IMR-90 (cell line): Measurements from ENCODE around the gene BCL2L11. TPM values are rescaled to one million over a fixed set of nuclear protein-coding genes. Genes with fewer than 3 reads are reported as not detected.

ENCODE experiments used
- ATAC-seq: fragments of 200-7000 bp; cut with Tn5 transposase; 2 replicates; pipeline ENCODE4 v1.9.1; 2020; ENCODE audit warnings: low read depth, mild to moderate bottlenecking, moderate library complexity
- BruUV-seq: library from RNA; stranded (reverse); fragments of 400-500 nt; replicated peaks from 2 replicates; lab custom pipeline; 2021; lab: Mats Ljungman, UMichigan
- CTCF ChIA-PET: fragments of 300-600 bp; formaldehyde crosslinking; extraction: SDS; loops from one replicate; lab custom pipeline; 2021; ENCODE audit warnings: antibody characterized with exemption; lab: Yijun Ruan, JAX
- POLR2A ChIA-PET: fragments of 300-600 bp; sonication (Branson Sonifier 250); formaldehyde crosslinking; loops from one replicate; lab custom pipeline; 2022; ENCODE audit warnings: antibody characterized with exemption; ENCODE audit not compliant: unreplicated experiment; lab: Charles Lee
- DNase-seq: peaks from one replicate; pipeline ENCODE4 v3.0.0; 2013
- H2AFZ ChIP-seq: replicated peaks from 2 replicates; pipeline ENCODE3; 2013; ENCODE audit warnings: low read length, mild to moderate bottlenecking; ENCODE audit not compliant: poor library complexity
- H2AK5ac ChIP-seq: 2 replicates; pipeline ENCODE4 v1.6.1; 2013; ENCODE audit warnings: low read depth, low read length, inconsistent platforms
- H2AK9ac ChIP-seq: replicated peaks from 2 replicates; pipeline ENCODE3; 2013; ENCODE audit warnings: mild to moderate bottlenecking, low read depth, low read length, moderate library complexity; ENCODE audit not compliant: poor library complexity
- H2BK120ac ChIP-seq: 2 replicates; pipeline ENCODE4 v1.6.1; 2013; ENCODE audit warnings: low read depth, low read length, inconsistent platforms
- H2BK15ac ChIP-seq: 3 replicates; pipeline ENCODE4 v1.6.1; 2013; ENCODE audit warnings: low read depth, low read length, inconsistent platforms
- H2BK20ac ChIP-seq: 2 replicates; pipeline ENCODE4 v1.6.1; 2013; ENCODE audit warnings: low read depth, mild to moderate bottlenecking, inconsistent platforms, low read length, moderate library complexity
- H2BK5ac ChIP-seq: 2 replicates; pipeline ENCODE4 v1.6.1; 2013; ENCODE audit warnings: mild to moderate bottlenecking, low read depth, low read length, inconsistent platforms; ENCODE audit not compliant: poor library complexity, severe bottlenecking
- H3K14ac ChIP-seq: replicated peaks from 2 replicates; pipeline ENCODE4 v1.6.1; 2013; ENCODE audit warnings: low read depth, low read length, inconsistent platforms
- H3K18ac ChIP-seq: 2 replicates; pipeline ENCODE4 v1.6.1; 2013; ENCODE audit warnings: low read depth, low read length, control low read depth
- H3K23ac ChIP-seq: 2 replicates; pipeline ENCODE4 v1.6.1; 2013; ENCODE audit warnings: low read depth, low read length, inconsistent platforms
- H3K27ac ChIP-seq: 2 replicates; pipeline ENCODE4 v1.5.1; 2013; ENCODE audit warnings: mild to moderate bottlenecking, control low read depth, low read length; ENCODE audit not compliant: insufficient read depth
- H3K27me3 ChIP-seq: 2 replicates; pipeline ENCODE4 v1.6.1; 2013; ENCODE audit warnings: low read length; ENCODE audit not compliant: control insufficient read depth, insufficient read depth
- H3K36me3 ChIP-seq: 2 replicates; pipeline ENCODE4 v1.6.1; 2013; ENCODE audit warnings: low read length, mixed read lengths; ENCODE audit not compliant: control insufficient read depth, insufficient read depth
- H3K4ac ChIP-seq: 2 replicates; pipeline ENCODE4 v1.6.1; 2013; ENCODE audit warnings: low read depth, low read length, inconsistent platforms
- H3K4me1 ChIP-seq: 2 replicates; pipeline ENCODE4 v1.6.1; 2013; ENCODE audit warnings: low read length, mixed read lengths; ENCODE audit not compliant: control insufficient read depth, insufficient read depth
- H3K4me2 ChIP-seq: 2 replicates; pipeline ENCODE4 v1.6.1; 2013; ENCODE audit warnings: low read depth, mild to moderate bottlenecking, control low read depth, low read length, moderate library complexity
- H3K4me3 ChIP-seq: 2 replicates; pipeline ENCODE4 v1.5.1; 2013; ENCODE audit warnings: low read depth, mild to moderate bottlenecking, control low read depth, low read length, moderate library complexity; ENCODE audit not compliant: insufficient read depth
- H3K56ac ChIP-seq: 2 replicates; pipeline ENCODE4 v1.6.1; 2013; ENCODE audit warnings: low read length, inconsistent platforms; ENCODE audit not compliant: insufficient read depth; ENCODE audit errors: extremely low read depth
- H3K79me1 ChIP-seq, 2 experiments: 2 replicates each; pipeline ENCODE4 v1.6.1; 2013; ENCODE audit warnings: low read length in 2 of 2, inconsistent platforms in 1 of 2, low read depth in 1 of 2
- H3K9ac ChIP-seq: 2 replicates; pipeline ENCODE4 v1.6.1; 2013; ENCODE audit warnings: low read depth, low read length, control low read depth
- H3K9me1 ChIP-seq: 2 replicates; pipeline ENCODE4 v1.6.1; 2013; ENCODE audit warnings: low read length, inconsistent platforms; ENCODE audit not compliant: insufficient read depth
- H3K9me3 ChIP-seq: 2 replicates; pipeline ENCODE4 v1.6.1; 2013; ENCODE audit warnings: low read length; ENCODE audit not compliant: control insufficient read depth, insufficient read depth
- H4K20me1 ChIP-seq: 2 replicates; pipeline ENCODE4 v1.6.1; 2013; ENCODE audit warnings: low read length, inconsistent platforms; ENCODE audit not compliant: insufficient read depth
- H4K5ac ChIP-seq: 2 replicates; pipeline ENCODE4 v1.6.1; 2013; ENCODE audit warnings: mild to moderate bottlenecking, low read depth, low read length, control low read depth
- H4K8ac ChIP-seq, 2 experiments: 2 replicates each; pipeline ENCODE4 v1.6.1; 2013; ENCODE audit warnings: low read depth in 2 of 2, low read length in 2 of 2, control low read depth in 1 of 2, inconsistent platforms in 1 of 2
- H4K91ac ChIP-seq: 2 replicates; pipeline ENCODE4 v1.6.1; 2013; ENCODE audit warnings: low read depth, low read length, inconsistent platforms; ENCODE audit not compliant: insufficient read depth
- CEBPB ChIP-seq: IDR thresholded peaks from 2 replicates; pipeline ENCODE4 v1.6.1; 2012; ENCODE audit warnings: low read depth, low read length, improper control_type of control experiment
- ELK1 ChIP-seq: fragments of 150-350 bp; IDR thresholded peaks from 2 replicates; pipeline ENCODE4 v1.6.1; 2016; ENCODE audit warnings: low read depth, mild to moderate bottlenecking, low read length, moderate library complexity, borderline replicate concordance
- FOS ChIP-seq: fragments of 150-350 bp; IDR thresholded peaks from 2 replicates; pipeline ENCODE4 v1.6.1; 2016; ENCODE audit warnings: low read depth, low read length
- NFE2L2 ChIP-seq: fragments of 150-350 bp; IDR thresholded peaks from 2 replicates; pipeline ENCODE4 v1.6.1; 2016; ENCODE audit warnings: low read depth, mild to moderate bottlenecking, low read length
- RAD21 ChIP-seq: IDR thresholded peaks from 2 replicates; pipeline ENCODE4 v1.6.1; 2012; ENCODE audit warnings: low read length, improper control_type of control experiment
- RCOR1 ChIP-seq: IDR thresholded peaks from 2 replicates; pipeline ENCODE4 v1.6.1; 2012; ENCODE audit warnings: mild to moderate bottlenecking, low read length, improper control_type of control experiment; ENCODE audit not compliant: insufficient replicate concordance
- WGBS, 2 experiments: methylation state at CpG; one replicate each; pipeline versions ENCODE4 v1.1.5 to v1.1.7; 2013; ENCODE audit warnings: missing lambda C conversion rate in 2 of 2; ENCODE audit not compliant: insufficient read length in 1 of 2; ENCODE audit errors: extremely low coverage in 2 of 2; 5-methylcytosine and 5-hydroxymethylcytosine counted together
- dilution Hi-C: fragments of 300-500 bp; cut with HindIII; formaldehyde crosslinking; loops from one replicate; pipeline ENCODE4 v1.14.3; 2018; ENCODE audit warnings: low sequenced_read_pairs; ENCODE audit not compliant: unreplicated experiment
- in situ Hi-C: fragments of 300-500 bp; cut with MboI; formaldehyde crosslinking; loops from 3 replicates; pipeline ENCODE4 v1.14.3; 2019; ENCODE audit warnings: low sequenced_read_pairs, inconsistent platforms, mixed read lengths
- intact Hi-C: fragments of 100-400 bp; cut with micrococcal nuclease; formaldehyde crosslinking; loops from 2 replicates; pipeline ENCODE4 v1.10.0; 2022
- polyA plus RNA-seq, 3 experiments: library from polyadenylated mRNA; depleted of rRNA; stranded (reverse); fragments of >200 nt; gene quantifications; 2 replicates each; pipeline ENCODE4 v1.2.3, GENCODE V29; 2012; ENCODE audit warnings: low replicate concordance in 1 of 3
- total RNA-seq: library from RNA; depleted of rRNA; stranded (reverse); fragments of >200 nt; gene quantifications from 2 replicates; pipeline ENCODE4 v1.2.3, GENCODE V29; 2012
- TF ChIP-seq, protein P1 (sequence below): fragments of 150-350 bp; IDR thresholded peaks from 2 replicates; pipeline ENCODE4 v1.6.1; 2017; ENCODE audit warnings: mild to moderate bottlenecking, antibody characterized with exemption, low read length, low read depth

The BCL2L11 gene
- total and polyA plus RNA-seq, 2 of the 4 experiments (the other 2 are of a cell fraction), result 1.1 to 1.7 TPM

DNA sequence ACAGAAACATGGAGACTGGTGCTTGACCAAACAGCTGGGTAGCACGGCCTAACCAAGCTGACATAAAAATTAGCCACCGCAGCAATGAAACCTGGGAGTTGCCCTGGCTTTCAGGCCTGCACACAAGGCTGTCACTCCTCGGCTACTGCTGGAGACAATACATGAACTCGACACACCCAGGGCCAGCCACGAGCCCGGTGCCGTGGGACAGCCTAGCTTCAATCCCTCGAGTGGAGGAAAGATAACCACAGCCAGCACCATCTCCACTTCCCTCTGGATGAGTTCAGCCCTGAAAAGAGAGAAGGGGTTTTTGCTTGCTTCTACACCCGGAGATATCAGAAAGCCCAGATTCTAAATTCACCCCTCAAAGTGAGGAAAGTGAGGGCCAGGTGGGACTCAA is 78.0 kb downstream of the BCL2L11 start:
- no peak overlapping the region for H2BK5ac ChIP-seq
- TF ChIP-seq RAD21 (no peak), CEBPB (no peak), ELK1 (no peak), RCOR1 (no peak), FOS (no peak), NFE2L2 (no peak)
- TF ChIP-seq, protein P1, sequence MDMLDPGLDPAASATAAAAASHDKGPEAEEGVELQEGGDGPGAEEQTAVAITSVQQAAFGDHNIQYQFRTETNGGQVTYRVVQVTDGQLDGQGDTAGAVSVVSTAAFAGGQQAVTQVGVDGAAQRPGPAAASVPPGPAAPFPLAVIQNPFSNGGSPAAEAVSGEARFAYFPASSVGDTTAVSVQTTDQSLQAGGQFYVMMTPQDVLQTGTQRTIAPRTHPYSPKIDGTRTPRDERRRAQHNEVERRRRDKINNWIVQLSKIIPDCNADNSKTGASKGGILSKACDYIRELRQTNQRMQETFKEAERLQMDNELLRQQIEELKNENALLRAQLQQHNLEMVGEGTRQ, result no peak
- no peak for DNase-seq
- no peak overlapping the region for H3K23ac ChIP-seq
- no peak overlapping the region for H3K4me2 ChIP-seq
- no peak for ATAC-seq
- no peak overlapping the region for H2BK20ac ChIP-seq
- intact Hi-C loops (no loop called here), dilution Hi-C loops (no loop called here), in situ Hi-C loops (no loop called here)
- no peak overlapping the region for H2BK15ac ChIP-seq
- peaks cover 2% of the 10 kb centered on the region; the same call in 1 of the 2 replicates for H3K4me1 ChIP-seq
- H2AK9ac ChIP-seq, result no peak overlapping the region
- no peak overlapping the region for H3K9ac ChIP-seq
- H3K14ac ChIP-seq, result no peak overlapping the region
- H3K27me3 ChIP-seq, result no peaks in the 10 kb centered on the region
- peaks cover 2% of the 10 kb centered on the region; the same call in 1 of the 2 replicates for H3K9me1 ChIP-seq
- no peak overlapping the region for H3K4ac ChIP-seq
- H3K9me3 ChIP-seq, result no peaks in the 10 kb centered on the region
- H3K27ac ChIP-seq, result no peak overlapping the region
- CTCF ChIA-PET, result no interaction called here
- no peak overlapping the region for H3K18ac ChIP-seq
- POLR2A ChIA-PET, result no interaction called here
- BruUV-seq, result no TSS peak
- H3K56ac ChIP-seq, result no peak overlapping the region
- peaks cover 10% of the 10 kb centered on the region for H4K20me1 ChIP-seq
- no peak overlapping the region for H4K8ac ChIP-seq
- no peak overlapping the region for H4K5ac ChIP-seq
- H2BK120ac ChIP-seq, result no peak overlapping the region
- 94% methylated on average over 2 of the region's 9 CpGs; no CpG with 5 or more reads in 1 of the 2 experiments for WGBS, 2 experiments
- no peak overlapping the region for H3K4me3 ChIP-seq
- no peak overlapping the region for H2AK5ac ChIP-seq
- H4K91ac ChIP-seq, result no peak overlapping the region
- H3K36me3 ChIP-seq, result no peaks in the 10 kb centered on the region
- H2AFZ ChIP-seq, result no peak overlapping the region
- H3K79me1 ChIP-seq, result no peaks in the 10 kb centered on the region; a peak in 1 of 4 replicates
